CD14-positive monocyte (primary cell): ENCODE measurements around the gene NARF. TPM values are rescaled to one million over a fixed set of nuclear protein-coding genes. Genes with fewer than 3 reads are reported as not detected.
"Not testable (repeated sequence)": the region's sequence is repeated elsewhere in the genome, so short reads cannot be mapped to it uniquely, and the experiment has no call there.

Experiments
- DNase-seq, 3 donors: peaks; one replicate each; pipeline ENCODE4 v3.0.0-alpha.2; 2011 to 2022
- H2AFZ ChIP-seq: 2 replicates; pipeline ENCODE4 v1.6.0; 2012; ENCODE audit warnings: mild to moderate bottlenecking, low read depth, low read length, inconsistent platforms; ENCODE audit not compliant: insufficient read depth, poor library complexity, severe bottlenecking
- H3K27ac ChIP-seq, 2 donors: 1 replicate in 1 of 2; 2 replicates in 1 of 2; pipeline ENCODE4 v1.5.1; 2012 to 2013; ENCODE audit warnings: low read length in 2 of 2, control low read depth in 1 of 2, inconsistent platforms in 1 of 2, low read depth in 1 of 2, mild to moderate bottlenecking in 1 of 2
- H3K27me3 ChIP-seq, 2 donors: one replicate each; pipeline versions ENCODE4 v1.6.0 to v1.6.1; 2011 to 2013; ENCODE audit warnings: low read length in 2 of 2; ENCODE audit not compliant: control insufficient read depth in 2 of 2, insufficient read depth in 2 of 2
- H3K36me3 ChIP-seq, 2 donors: replicated peaks in 1 of 2; 1 replicate in 1 of 2; 2 replicates in 1 of 2; pipeline versions ENCODE4 v1.5.1 to v1.6.1; 2012 to 2013; ENCODE audit warnings: low read length in 2 of 2, control low read depth in 1 of 2, inconsistent platforms in 1 of 2, mild to moderate bottlenecking in 1 of 2; ENCODE audit not compliant: insufficient read depth in 2 of 2, control insufficient read depth in 1 of 2
- H3K4me1 ChIP-seq, 2 donors: 1 replicate in 1 of 2; 2 replicates in 1 of 2; pipeline versions ENCODE4 v1.5.1 to v1.6.1; 2012 to 2013; ENCODE audit warnings: low read length in 2 of 2, control low read depth in 1 of 2, inconsistent platforms in 1 of 2, mild to moderate bottlenecking in 1 of 2, moderate library complexity in 1 of 2; ENCODE audit not compliant: insufficient read depth in 2 of 2, control insufficient read depth in 1 of 2
- H3K4me2 ChIP-seq: replicated peaks from 2 replicates; pipeline ENCODE3; 2012; ENCODE audit warnings: low read length, moderate library complexity, mild to moderate bottlenecking; ENCODE audit not compliant: poor library complexity, severe bottlenecking; ENCODE audit errors: extremely low read depth
- H3K4me3 ChIP-seq, 3 experiments: fragments of 200-600 bp in 1 of 3; sonication (generic) in 1 of 3; replicated peaks in 1 of 3; 1 replicate in 2 of 3; 2 replicates in 1 of 3; pipeline ENCODE4 v1.5.1; 2011 to 2013; ENCODE audit warnings: low read length in 3 of 3, mild to moderate bottlenecking in 3 of 3, control low read depth in 2 of 3, low read depth in 2 of 3, inconsistent platforms in 1 of 3, moderate library complexity in 1 of 3
- H3K79me2 ChIP-seq: 2 replicates; pipeline ENCODE4 v1.6.0; 2012; ENCODE audit warnings: mild to moderate bottlenecking, control low read depth, inconsistent platforms, low read length, moderate library complexity; ENCODE audit not compliant: insufficient read depth
- H3K9ac ChIP-seq: 2 replicates; pipeline ENCODE4 v1.6.0; 2017; ENCODE audit warnings: low read length, mild to moderate bottlenecking; ENCODE audit not compliant: insufficient read depth, poor library complexity, severe bottlenecking
- H3K9me3 ChIP-seq, 2 donors: replicated peaks in 1 of 2; 1 replicate in 1 of 2; 2 replicates in 1 of 2; pipeline versions ENCODE4 v1.5.1 to v1.6.1; 2012 to 2013; ENCODE audit warnings: low read length in 2 of 2, control low read depth in 1 of 2; ENCODE audit not compliant: control insufficient read depth in 1 of 2, insufficient read depth in 1 of 2
- H4K20me1 ChIP-seq: 2 replicates; pipeline ENCODE4 v1.6.0; 2012; ENCODE audit warnings: mild to moderate bottlenecking, low read length, control low read depth, moderate library complexity; ENCODE audit not compliant: insufficient read depth
- H3K27ac Mint-ChIP-seq, 7 donors: one replicate each; pipeline ENCODE4 v1.8.0; 2020; ENCODE audit warnings: mild to moderate bottlenecking in 7 of 7, mixed read lengths in 7 of 7, moderate library complexity in 6 of 7, inconsistent platforms in 2 of 7
- H3K27me3 Mint-ChIP-seq, 3 donors: one replicate each; pipeline ENCODE4 v1.8.0; 2021 to 2022; ENCODE audit warnings: low read depth in 3 of 3, mild to moderate bottlenecking in 3 of 3, mixed read lengths in 3 of 3, moderate library complexity in 3 of 3, inconsistent platforms in 1 of 3
- H3K36me3 Mint-ChIP-seq, 2 donors: one replicate each; pipeline ENCODE4 v1.8.0; 2020; ENCODE audit warnings: mixed read lengths in 2 of 2, inconsistent platforms in 1 of 2, mild to moderate bottlenecking in 1 of 2
- H3K4me1 Mint-ChIP-seq: one replicate; pipeline ENCODE4 v1.8.0; 2020; ENCODE audit warnings: mild to moderate bottlenecking, mixed read lengths
- H3K4me3 Mint-ChIP-seq, 2 donors: one replicate each; pipeline ENCODE4 v1.8.0; 2020; ENCODE audit warnings: mild to moderate bottlenecking in 2 of 2, mixed read lengths in 2 of 2, moderate library complexity in 1 of 2
- H3K9me3 Mint-ChIP-seq, 7 donors: one replicate each; pipeline ENCODE4 v1.8.0; 2020 to 2022; ENCODE audit warnings: mixed read lengths in 7 of 7, mild to moderate bottlenecking in 6 of 7, moderate library complexity in 6 of 7, inconsistent platforms in 2 of 7
- WGBS: methylation state at CpG from one replicate; pipeline ENCODE4 v1.1.5; 2013; ENCODE audit warnings: missing lambda C conversion rate; ENCODE audit not compliant: insufficient coverage; 5-methylcytosine and 5-hydroxymethylcytosine counted together
- intact Hi-C, 2 donors: fragments of 100-400 bp; cut with micrococcal nuclease; formaldehyde crosslinking; loops; one replicate each; pipeline versions ENCODE4 v1.15.0 to v1.15.1; 2023
- polyA plus RNA-seq, 3 donors: library from polyadenylated mRNA; depleted of rRNA in 1 of 3; unstranded in 2 of 3; stranded (reverse) in 1 of 3; fragments of 300-500 nt in 2 of 3; fragments of >200 nt in 1 of 3; fragmentation: Illumina TruSeq in 2 of 3; gene quantifications; 1 replicate in 2 of 3; 2 replicates in 1 of 3; pipeline ENCODE4 v1.2.3, GENCODE V29; 2012 to 2021
- TF ChIP-seq, protein P1 (sequence below): fragments of 200-600 bp; IDR thresholded peaks from one replicate; pipeline ENCODE4 v1.8.0; 2022; ENCODE audit warnings: antibody characterized with exemption, mild to moderate bottlenecking

The NARF gene
- polyA plus RNA-seq, 3 donors, result 91.2 to 101 (median 100) TPM

DNA sequence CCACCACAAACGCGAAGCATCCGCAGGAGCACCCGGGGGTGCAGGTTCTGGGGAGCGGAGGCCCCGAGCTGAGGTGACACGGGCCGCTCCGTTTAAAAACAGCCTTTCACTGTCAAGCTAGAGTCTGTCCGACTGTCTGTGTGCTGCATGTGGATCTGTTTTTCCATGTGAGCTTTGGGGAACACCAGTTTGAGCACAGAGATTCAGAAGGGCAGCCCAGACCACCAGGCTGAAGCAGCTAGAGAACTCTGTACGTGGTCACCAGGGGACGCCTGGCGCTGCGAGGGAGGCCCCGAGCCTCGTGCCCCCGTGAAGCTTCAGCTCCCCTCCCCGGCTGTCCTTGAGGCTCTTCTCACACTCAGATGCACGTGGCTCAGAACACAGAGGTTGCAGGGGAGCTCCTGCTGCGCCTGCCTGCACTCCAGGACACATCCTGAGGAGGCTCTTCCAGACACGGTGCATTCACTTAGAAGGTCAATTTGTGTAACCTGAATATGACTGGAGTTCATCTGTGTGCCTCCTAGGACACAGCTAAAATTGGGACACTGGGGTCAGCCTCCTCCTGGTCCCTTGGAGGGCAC is 45.3 kb downstream of the NARF start:
- H3K4me2 ChIP-seq, result no peak overlapping the region
- Mint-ChIP-seq H3K4me1 (peaks cover 9% of the 10 kb centered on the region), H3K9me3 (no peaks in the 10 kb centered on the region), H3K36me3 (no peaks in the 10 kb centered on the region), H3K4me3 (no peak overlapping the region), H3K27me3 (peaks cover 1 to 4% (median 3%) of the 10 kb centered on the region in 3 donors), H3K27ac (no peak overlapping the region)
- no peaks in the 10 kb centered on the region for H3K36me3 ChIP-seq
- H3K27me3 ChIP-seq, result no peaks in the 10 kb centered on the region
- 91% methylated on average over 21 of the region's 21 CpGs for WGBS
- H2AFZ ChIP-seq, result no peak overlapping the region
- H3K4me3 ChIP-seq, result no peak overlapping the region
- intact Hi-C loops, result no loop called here
- TF ChIP-seq, protein P1, sequence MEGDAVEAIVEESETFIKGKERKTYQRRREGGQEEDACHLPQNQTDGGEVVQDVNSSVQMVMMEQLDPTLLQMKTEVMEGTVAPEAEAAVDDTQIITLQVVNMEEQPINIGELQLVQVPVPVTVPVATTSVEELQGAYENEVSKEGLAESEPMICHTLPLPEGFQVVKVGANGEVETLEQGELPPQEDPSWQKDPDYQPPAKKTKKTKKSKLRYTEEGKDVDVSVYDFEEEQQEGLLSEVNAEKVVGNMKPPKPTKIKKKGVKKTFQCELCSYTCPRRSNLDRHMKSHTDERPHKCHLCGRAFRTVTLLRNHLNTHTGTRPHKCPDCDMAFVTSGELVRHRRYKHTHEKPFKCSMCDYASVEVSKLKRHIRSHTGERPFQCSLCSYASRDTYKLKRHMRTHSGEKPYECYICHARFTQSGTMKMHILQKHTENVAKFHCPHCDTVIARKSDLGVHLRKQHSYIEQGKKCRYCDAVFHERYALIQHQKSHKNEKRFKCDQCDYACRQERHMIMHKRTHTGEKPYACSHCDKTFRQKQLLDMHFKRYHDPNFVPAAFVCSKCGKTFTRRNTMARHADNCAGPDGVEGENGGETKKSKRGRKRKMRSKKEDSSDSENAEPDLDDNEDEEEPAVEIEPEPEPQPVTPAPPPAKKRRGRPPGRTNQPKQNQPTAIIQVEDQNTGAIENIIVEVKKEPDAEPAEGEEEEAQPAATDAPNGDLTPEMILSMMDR, result no peak
- H3K27ac ChIP-seq, result no peak overlapping the region
- H4K20me1 ChIP-seq, result no peaks in the 10 kb centered on the region
- H3K9me3 ChIP-seq, result no peaks in the 10 kb centered on the region
- peaks cover 7 to 8% of the 10 kb centered on the region in 2 donors for H3K4me1 ChIP-seq
- no peaks in the 10 kb centered on the region for H3K79me2 ChIP-seq
- no peak for DNase-seq
- no peak overlapping the region for H3K9ac ChIP-seq

GRCh38 chr17:82505296-82505695 is 46.8 kb downstream of the NARF start:
- Histone ChIP-seq H3K27me3 (no peaks in the 10 kb centered on the region), H3K9ac (no peak overlapping the region), H3K36me3 (no peaks in the 10 kb centered on the region), H3K4me2 (no peak overlapping the region), H3K27ac (no peak overlapping the region), H4K20me1 (no peaks in the 10 kb centered on the region), H3K4me1 (peaks cover 4 to 11% of the 10 kb centered on the region in 2 donors), H3K4me3 (no peak overlapping the region), H3K9me3 (no peaks in the 10 kb centered on the region), H2AFZ (no peak overlapping the region), H3K79me2 (no peaks in the 10 kb centered on the region)
- H3K4me3 Mint-ChIP-seq, result no peak overlapping the region
- no peak overlapping the region for H3K27ac Mint-ChIP-seq
- peaks cover 3% of the 10 kb centered on the region for H3K4me1 Mint-ChIP-seq
- no peaks in the 10 kb centered on the region for H3K36me3 Mint-ChIP-seq
- TF ChIP-seq, protein P1, result no peak
- no peaks in the 10 kb centered on the region for H3K9me3 Mint-ChIP-seq
- peaks cover 1 to 4% (median 3%) of the 10 kb centered on the region in 3 donors for H3K27me3 Mint-ChIP-seq
- 100% methylated on average over 4 of the region's 6 CpGs for WGBS
- DNase-seq, result no peak
- intact Hi-C loops, result no loop called here

DNA sequence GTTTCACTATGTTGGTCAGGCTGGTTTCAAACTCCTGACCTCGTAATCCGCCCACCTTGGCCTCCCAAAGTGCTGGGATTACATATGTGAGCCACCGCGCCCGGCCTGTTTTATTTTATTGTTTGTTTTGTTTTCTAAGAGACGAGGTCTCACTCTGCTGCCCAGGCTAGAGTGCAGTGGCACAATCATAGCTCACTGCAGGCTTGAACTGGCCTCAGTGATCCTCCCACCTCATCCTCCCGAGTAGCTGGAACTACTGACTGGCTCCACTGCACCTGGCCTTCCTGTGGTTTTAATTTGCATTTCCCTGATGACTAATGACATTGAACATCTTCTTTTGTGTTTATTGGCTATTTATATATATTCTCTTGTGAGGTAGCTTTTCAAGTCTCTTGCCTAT is 47.9 kb downstream of the NARF start:
- DNase-seq, H3K36me3 Mint-ChIP-seq, H3K9me3 Mint-ChIP-seq, H3K9me3 ChIP-seq, H3K9ac ChIP-seq, H3K4me1 Mint-ChIP-seq, H3K27me3 ChIP-seq, H4K20me1 ChIP-seq, H3K4me3 Mint-ChIP-seq, H3K27me3 Mint-ChIP-seq, H3K27ac ChIP-seq, intact Hi-C loops, H3K79me2 ChIP-seq, H3K36me3 ChIP-seq, H2AFZ ChIP-seq, H3K4me3 ChIP-seq, H3K4me2 ChIP-seq, H3K27ac Mint-ChIP-seq: not testable (repeated sequence)
- WGBS, result 100% methylated on average over 1 of the region's 7 CpGs
- H3K4me1 ChIP-seq, result peaks cover 4 to 11% of the 10 kb centered on the region in 2 donors
